Suprapubic skin (tissue), 4 donors: ENCODE data around the gene MUC16. TPM values are rescaled to one million over a fixed set of nuclear protein-coding genes. Genes with fewer than 3 reads are reported as not detected.

Experiments used
- DNase-seq, 2 donors: peaks; one replicate each; pipeline ENCODE4 v3.0.0-alpha.2; 2019; ENCODE audit warnings: low spot score in 2 of 2
- H3K27ac ChIP-seq: fragments of 200-600 bp; sonication (generic); one replicate; pipeline ENCODE4 v1.5.1; 2019
- H3K27me3 ChIP-seq: fragments of 200-600 bp; sonication (generic); one replicate; pipeline ENCODE4 v1.5.1; 2019
- H3K36me3 ChIP-seq: fragments of 200-600 bp; sonication (generic); one replicate; pipeline ENCODE4 v1.5.1; 2019
- H3K4me1 ChIP-seq: fragments of 200-600 bp; sonication (generic); one replicate; pipeline ENCODE4 v1.5.1; 2019
- H3K4me3 ChIP-seq: fragments of 200-600 bp; sonication (generic); one replicate; pipeline ENCODE4 v1.5.1; 2019; ENCODE audit warnings: mild to moderate bottlenecking
- H3K9me3 ChIP-seq: fragments of 200-600 bp; sonication (generic); one replicate; pipeline ENCODE4 v1.5.1; 2019
- EP300 ChIP-seq: sonication (generic); formaldehyde crosslinking; IDR thresholded peaks from one replicate; pipeline ENCODE4 v1.6.1; 2017; ENCODE audit warnings: antibody characterized with exemption
- POLR2A ChIP-seq, 2 donors: fragments of 450-650 bp; IDR thresholded peaks; one replicate each; pipeline ENCODE4 v1.6.1; 2017; ENCODE audit warnings: antibody characterized with exemption in 2 of 2, mild to moderate bottlenecking in 2 of 2, moderate library complexity in 2 of 2
- POLR2AphosphoS5 ChIP-seq, 3 donors: sonication (generic); formaldehyde crosslinking; IDR thresholded peaks; one replicate each; pipeline ENCODE4 v1.6.1; 2017; ENCODE audit warnings: antibody characterized with exemption in 3 of 3
- WGBS: methylation state at CpG from one replicate; pipeline ENCODE4 v1.1.5; 2018; 5-methylcytosine and 5-hydroxymethylcytosine counted together
- total RNA-seq, 4 donors: library from RNA; depleted of rRNA; stranded (reverse); fragments of >200 nt; gene quantifications; one replicate each; pipeline ENCODE4 v1.1.0, GENCODE V29; 2016
- TF ChIP-seq, protein P1 (sequence below), 2 donors: fragments of 200-600 bp in 1 of 2; fragments of 450-650 bp in 1 of 2; sonication (generic) in 1 of 2; IDR thresholded peaks; one replicate each; pipeline ENCODE4 v1.5.1; 2016 to 2019; ENCODE audit warnings: antibody characterized with exemption in 2 of 2, mild to moderate bottlenecking in 1 of 2, moderate library complexity in 1 of 2

MUC16 gene
- total RNA-seq, 4 donors from 2014 or later: under 0.01 to 0.91 (median 0.21) TPM

DNA sequence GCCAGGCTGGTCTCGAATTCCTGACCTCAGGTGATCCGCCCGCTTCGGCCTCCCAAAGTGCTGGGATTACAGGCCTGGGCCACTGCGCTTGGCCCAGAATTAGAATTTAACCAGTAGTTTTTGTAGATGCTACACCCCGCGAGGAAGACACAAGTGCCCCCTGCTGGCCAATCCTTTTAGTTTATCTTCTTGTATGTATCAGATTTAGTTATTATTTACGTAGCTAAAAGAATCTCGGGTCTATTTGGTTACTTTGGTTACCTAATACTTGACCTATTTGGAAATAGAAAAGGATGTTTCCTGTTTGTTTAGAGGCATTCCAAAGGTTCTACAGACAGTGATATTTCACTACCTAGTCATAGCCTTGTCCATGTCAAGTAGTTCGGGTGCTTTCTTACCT, 22.0 kb downstream of the MUC16 start:
- Histone ChIP-seq H3K4me3 (no peak overlapping the region), H3K9me3 (no peaks in the 10 kb centered on the region), H3K27ac (no peak overlapping the region), H3K36me3 (no peaks in the 10 kb centered on the region), H3K4me1 (no peaks in the 10 kb centered on the region), H3K27me3 (no peaks in the 10 kb centered on the region)
- TF ChIP-seq POLR2A (IDR thresholded peaks at IDR 0.05) (no peak), POLR2AphosphoS5 (IDR thresholded peaks at IDR 0.05) (no peak), EP300 (no peak)
- 76% methylated on average over 10 of the region's 10 CpGs for WGBS
- no peak for DNase-seq

DNA sequence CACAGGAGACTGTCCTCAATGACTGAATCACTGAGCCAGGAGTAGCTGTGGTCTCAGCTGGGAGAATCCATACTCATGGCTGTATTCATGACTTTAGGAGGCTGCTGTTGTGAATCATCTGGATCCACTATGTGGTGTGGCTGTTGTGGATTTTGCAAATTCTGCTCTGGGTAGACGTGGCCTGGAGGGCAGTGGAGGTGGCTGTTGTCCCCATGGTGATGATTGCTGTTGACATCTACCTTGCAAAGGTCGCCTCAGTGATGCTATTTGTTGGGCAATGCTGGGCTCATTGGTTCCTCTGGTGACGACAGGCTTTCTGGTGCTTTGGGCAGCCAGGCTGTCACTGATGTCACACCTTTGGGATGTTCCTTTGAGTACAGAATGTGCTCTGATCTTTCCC, 23.9 kb downstream of the MUC16 start:
- DNase-seq: no peak
- no peaks in the 10 kb centered on the region for H3K36me3 ChIP-seq
- H3K27me3 ChIP-seq: no peaks in the 10 kb centered on the region
- H3K27ac ChIP-seq: no peak overlapping the region
- peaks cover 2% of the 10 kb centered on the region for H3K9me3 ChIP-seq
- H3K4me1 ChIP-seq: no peaks in the 10 kb centered on the region
- no peak for TF ChIP-seq POLR2AphosphoS5 (IDR thresholded peaks at IDR 0.05)
- TF ChIP-seq POLR2A (IDR thresholded peaks at IDR 0.05): no peak
- TF ChIP-seq EP300: no peak
- TF ChIP-seq, protein P1, sequence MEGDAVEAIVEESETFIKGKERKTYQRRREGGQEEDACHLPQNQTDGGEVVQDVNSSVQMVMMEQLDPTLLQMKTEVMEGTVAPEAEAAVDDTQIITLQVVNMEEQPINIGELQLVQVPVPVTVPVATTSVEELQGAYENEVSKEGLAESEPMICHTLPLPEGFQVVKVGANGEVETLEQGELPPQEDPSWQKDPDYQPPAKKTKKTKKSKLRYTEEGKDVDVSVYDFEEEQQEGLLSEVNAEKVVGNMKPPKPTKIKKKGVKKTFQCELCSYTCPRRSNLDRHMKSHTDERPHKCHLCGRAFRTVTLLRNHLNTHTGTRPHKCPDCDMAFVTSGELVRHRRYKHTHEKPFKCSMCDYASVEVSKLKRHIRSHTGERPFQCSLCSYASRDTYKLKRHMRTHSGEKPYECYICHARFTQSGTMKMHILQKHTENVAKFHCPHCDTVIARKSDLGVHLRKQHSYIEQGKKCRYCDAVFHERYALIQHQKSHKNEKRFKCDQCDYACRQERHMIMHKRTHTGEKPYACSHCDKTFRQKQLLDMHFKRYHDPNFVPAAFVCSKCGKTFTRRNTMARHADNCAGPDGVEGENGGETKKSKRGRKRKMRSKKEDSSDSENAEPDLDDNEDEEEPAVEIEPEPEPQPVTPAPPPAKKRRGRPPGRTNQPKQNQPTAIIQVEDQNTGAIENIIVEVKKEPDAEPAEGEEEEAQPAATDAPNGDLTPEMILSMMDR (IDR thresholded peaks at IDR 0.05): no peak
- 82% methylated on average over 2 of the region's 3 CpGs for whole genome bisulfite sequencing
- H3K4me3 ChIP-seq: no peak overlapping the region

DNA sequence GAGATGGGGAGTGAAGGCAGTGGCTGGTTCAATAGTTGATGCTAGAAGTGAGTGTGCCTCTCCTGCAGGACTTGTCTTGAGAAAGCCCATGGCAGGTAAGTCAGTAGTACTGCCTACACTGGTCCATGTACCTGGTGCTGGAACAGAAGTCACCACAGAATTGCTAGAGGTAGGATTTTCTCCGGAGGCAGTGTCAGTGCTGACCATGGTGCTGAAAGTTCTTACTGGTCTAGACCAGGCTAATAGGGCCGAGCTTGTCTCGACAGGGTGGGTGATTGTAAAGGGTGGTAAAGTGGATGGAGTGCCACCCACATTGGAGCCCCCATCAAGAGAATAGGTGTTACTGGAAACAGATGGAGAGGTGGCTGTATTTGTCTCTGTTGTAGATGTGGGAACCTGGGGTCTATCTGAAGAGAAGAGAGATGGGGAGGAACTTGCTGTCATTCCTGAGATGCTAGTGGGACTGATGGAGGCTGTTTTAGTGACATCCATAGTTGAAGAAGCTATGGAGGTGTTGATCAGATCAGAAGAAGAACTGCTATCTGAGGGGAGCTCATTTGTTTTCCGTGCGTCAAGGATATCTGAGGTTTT, 36.6 kb downstream of the MUC16 start:
- no peak for TF ChIP-seq POLR2AphosphoS5 (IDR thresholded peaks at IDR 0.05)
- TF ChIP-seq, protein P1 (IDR thresholded peaks at IDR 0.05): no peak
- no peak for TF ChIP-seq EP300
- no peak for TF ChIP-seq POLR2A (IDR thresholded peaks at IDR 0.05)
- Histone ChIP-seq H3K27me3 (no peaks in the 10 kb centered on the region), H3K27ac (no peak overlapping the region), H3K9me3 (peaks cover 4% of the 10 kb centered on the region), H3K4me1 (no peaks in the 10 kb centered on the region), H3K4me3 (no peak overlapping the region), H3K36me3 (no peaks in the 10 kb centered on the region)
- no peak for DNase-seq
- 60% methylated on average over 5 of the region's 5 CpGs for WGBS

DNA sequence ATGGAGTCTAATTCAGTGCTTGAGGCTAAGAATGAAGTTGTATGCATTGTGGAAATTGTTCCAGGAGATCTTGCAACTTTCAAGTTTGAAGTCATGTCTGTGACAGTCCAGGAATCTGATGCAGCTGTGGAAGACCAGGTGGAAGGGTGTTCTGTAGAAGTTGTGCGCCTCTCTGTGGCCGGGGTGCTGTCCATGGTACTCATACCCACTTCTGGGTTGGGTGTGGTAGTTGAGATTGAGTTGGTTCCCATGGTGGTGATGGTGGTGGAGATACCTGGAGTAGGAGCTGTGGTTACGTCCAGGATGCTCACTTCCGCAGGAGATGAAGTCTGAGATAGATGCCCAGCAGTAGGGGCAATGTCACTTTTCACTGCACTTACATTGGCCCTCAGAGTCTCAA, 44.3 kb downstream of the MUC16 start:
- Histone ChIP-seq H3K9me3 (peaks cover 3% of the 10 kb centered on the region), H3K4me3 (no peak overlapping the region), H3K36me3 (no peaks in the 10 kb centered on the region), H3K27me3 (no peaks in the 10 kb centered on the region), H3K27ac (no peak overlapping the region), H3K4me1 (no peaks in the 10 kb centered on the region)
- 52% methylated on average over 4 of the region's 4 CpGs for WGBS
- TF ChIP-seq POLR2A (IDR thresholded peaks at IDR 0.05) (no peak), POLR2AphosphoS5 (IDR thresholded peaks at IDR 0.05) (no peak)
- TF ChIP-seq, protein P1 (IDR thresholded peaks at IDR 0.05): no peak
- no peak for DNase-seq

Other genes with a start within 250 kb of the MUC16 start
- 10 to 100 TPM; 27.2 to 66.8 (median 36.6) TPM for gene ZNF558, start 178.1 kb downstream of the MUC16 start, total RNA-seq
- not detected for gene MBD3L1, start 178.0 kb downstream of the MUC16 start, total RNA-seq
- gene OR1M1, start 76.7 kb upstream of the MUC16 start, total RNA-seq: not detected
- gene OR7G2, start 97.1 kb upstream of the MUC16 start, total RNA-seq: not detected
- gene OR7G1, start 105.4 kb upstream of the MUC16 start, total RNA-seq: not detected
- gene OR7G3, start 116.5 kb upstream of the MUC16 start, total RNA-seq: not detected
- 10 to 100 TPM; 18.9 to 35.8 (median 28.0) TPM for gene ZNF317, start 130.0 kb upstream of the MUC16 start, total RNA-seq
- not detected for gene OR7D2, start 168.6 kb upstream of the MUC16 start, total RNA-seq
- not detected for gene OR7D4, start 209.2 kb upstream of the MUC16 start, total RNA-seq
- gene OR7E24, start 240.5 kb upstream of the MUC16 start, total RNA-seq: not detected